Activated CD4-positive, alpha-beta T cell treated with anti-CD3 and anti-CD28 coated beads for 24 hours (primary cell): ENCODE results near the gene SPTLC3.
"Not testable (repeated sequence)": the region's sequence is repeated elsewhere in the genome, so short reads cannot be mapped to it uniquely, and the experiment has no call there.

Experiments used
- DNase-seq, 2 donors: peaks; one replicate each; pipeline ENCODE4 v3.0.0-alpha.2; 2020; ENCODE audit warnings: low read depth in 2 of 2

Gene SPTLC3

DNA sequence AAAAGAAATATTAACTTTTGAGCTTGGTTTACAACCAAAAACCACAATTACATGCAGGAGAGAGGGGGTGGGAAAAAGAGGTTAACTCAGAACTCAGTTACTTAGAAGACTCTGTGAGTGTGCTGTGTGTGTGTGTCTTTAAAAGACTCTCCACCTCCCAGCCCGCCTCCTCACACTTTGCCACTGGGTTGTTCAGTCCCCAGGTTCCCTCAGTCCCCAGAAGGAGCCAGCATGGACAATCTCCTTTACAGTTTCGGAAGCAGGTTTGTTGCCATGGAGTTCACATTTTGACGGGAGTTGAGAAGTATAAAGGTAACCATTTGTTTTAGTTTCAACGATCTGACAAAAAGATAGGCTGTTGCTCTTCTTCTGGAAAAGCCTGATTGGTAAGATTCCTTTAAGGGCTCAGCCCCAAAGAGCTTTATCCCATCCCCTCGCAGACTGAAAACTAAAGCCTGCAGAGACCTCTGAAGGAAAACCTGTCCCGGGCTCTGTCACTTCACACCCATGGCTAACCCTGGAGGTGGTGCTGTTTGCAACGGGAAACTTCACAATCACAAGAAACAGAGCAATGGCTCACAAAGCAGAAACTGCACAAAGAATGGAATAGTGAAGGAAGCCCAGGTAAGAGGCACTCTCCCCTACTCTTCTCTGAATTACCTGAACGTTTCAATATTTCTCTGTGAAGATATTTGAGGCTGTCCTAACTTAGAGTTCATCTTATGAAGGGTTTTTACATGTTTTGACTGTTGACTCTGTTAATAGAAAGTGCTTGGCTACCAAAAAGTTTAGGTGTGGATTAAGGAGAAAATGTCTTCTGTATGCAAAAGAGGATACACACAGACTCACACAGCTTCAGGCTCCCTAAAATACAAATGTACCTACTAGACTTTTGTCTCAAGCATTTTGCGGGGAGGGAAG, at the start of gene SPTLC3:
SPTLC3 (plus strand) TSS at position 212 of the 921 bp plus-strand sequence; CDS start at position 508, 296 bp downstream.
- no peak for DNase-seq

DNA sequence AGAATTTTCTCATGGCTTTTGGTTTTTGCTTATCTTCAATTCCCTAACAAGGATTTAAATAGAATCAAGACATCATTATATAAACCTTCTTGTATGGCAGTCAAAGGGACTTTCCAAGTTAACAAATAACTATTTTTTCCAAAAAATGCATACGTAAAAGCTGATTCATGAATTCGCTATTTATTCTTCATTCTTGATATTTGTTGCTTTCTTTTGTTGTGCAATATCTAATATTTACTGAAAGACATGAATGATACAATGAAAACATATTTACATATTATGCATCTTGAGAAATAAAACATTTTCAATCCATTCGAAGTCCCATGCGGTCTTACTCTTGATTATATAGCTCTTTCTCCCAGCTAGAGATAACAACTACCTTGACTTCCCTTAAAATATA, 47.0 kb upstream of the SPTLC3 start:
- DNase-seq: no peak

DNA sequence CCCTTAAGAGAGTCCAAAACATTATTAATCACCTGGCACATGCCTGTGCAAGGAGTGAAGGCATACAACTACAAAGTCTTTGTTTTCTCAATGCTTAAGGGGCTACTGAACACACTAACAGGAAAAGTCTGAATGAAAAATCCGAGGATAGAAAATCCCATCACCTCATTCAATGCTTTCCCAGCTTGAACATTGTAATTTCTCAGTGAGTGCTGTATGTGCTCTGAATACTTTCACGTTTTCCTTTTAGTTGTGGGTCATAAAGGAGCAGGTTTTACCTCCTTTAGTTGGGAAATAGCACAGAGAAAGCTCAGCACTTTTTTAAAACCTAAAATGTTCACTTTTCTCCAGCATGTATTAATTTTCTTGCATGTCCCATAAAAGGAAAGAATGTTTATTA, 45.9 kb upstream of the SPTLC3 start:
- DNase-seq: no peak

DNA sequence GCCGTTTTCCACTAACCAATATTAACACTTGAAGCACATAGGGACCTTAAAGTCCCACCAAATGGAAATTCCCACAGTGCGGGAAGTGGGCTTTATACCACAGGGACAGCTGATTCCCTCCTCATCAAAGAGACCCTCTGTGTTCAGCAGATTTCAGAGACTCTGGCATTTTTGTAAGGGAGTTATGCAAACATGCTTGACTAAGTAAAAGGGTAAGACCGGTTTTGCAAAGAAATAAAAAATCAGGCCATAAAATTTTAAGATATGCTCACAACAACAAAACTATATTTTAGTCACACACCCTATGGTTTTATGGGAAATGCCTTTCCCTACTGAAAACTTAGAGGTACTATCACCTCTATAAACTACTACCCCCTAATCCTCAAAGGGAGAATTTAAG, 45.4 kb upstream of the SPTLC3 start:
- no peak for DNase-seq

DNA sequence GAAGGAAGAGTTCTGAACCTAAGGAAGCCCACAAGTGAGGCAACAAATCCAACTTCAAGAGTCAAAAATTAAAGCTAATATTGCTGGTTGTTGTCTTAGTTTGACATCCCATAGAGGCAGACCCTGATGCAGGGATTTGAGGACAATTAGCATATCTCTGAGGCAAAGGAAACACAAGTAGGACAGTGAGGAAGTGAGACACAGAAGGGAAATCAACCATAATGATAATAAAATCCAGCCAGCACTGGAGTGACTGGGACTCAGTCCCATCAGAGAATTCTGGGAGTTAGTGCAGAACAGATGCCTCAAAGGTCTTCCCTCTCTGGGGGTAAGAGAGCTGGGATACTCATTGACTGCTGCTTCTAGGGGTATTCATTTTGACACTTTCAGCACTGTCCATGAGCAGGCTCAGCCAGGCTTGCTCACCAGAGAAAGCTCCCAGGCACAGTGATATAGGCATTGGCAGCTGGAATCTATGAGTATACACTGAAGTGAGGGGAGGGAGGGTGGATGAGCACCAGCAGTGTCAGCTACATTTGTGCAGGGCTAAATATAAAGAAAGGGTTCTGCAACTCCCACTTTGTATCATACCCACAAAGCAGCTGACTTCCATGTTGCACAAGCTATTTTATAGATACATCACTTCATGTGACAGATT, 43.4 kb upstream of the SPTLC3 start:
- DNase-seq: no peak

DNA sequence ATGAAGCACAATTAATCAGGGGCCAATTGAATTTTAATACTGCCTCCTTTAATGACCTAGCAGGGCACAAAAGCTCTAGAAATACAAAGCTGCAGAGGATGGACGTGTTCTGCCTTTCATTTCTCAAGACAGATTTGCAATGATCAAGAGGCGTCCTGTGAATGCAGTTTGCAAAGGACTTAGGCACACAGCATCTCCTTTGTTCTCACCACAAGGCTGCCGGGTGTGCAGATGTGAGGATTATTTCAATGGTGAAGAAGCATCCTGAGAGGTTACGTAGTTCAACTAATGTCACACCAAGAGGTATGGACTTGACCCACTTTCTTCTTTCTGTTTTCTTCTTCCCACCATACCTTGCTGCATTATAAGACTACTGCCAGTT, 42.9 kb upstream of the SPTLC3 start:
- DNase-seq: no peak

DNA sequence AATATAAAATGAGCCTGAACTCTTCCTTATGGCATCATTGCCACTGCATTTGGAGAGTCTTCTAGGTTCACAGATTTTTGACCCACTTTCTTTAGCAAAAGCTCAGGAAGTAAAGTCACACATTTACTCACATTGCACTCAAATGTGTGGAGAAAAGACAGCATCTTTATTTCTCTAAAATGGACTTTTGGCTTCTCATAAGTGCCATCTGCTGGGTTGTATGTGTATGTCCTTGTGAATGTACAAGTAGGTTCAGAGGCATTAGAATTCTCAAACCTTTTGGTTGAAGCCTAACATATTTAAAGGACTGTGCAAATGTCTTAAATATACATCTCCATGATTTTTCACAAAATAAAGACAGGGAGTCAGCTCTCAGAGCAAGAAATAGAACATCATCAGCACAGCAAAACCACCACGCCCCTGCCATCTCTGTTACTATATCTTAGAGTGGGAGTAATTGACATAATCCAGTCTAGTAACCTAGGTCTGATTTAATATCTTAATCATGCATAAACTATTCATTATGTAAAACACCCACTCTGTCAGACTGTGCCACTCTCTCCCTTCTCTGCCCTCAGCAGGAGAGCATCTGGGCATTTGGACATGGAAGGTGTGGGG, 42.2 kb upstream of the SPTLC3 start:
- DNase-seq: no peak

DNA sequence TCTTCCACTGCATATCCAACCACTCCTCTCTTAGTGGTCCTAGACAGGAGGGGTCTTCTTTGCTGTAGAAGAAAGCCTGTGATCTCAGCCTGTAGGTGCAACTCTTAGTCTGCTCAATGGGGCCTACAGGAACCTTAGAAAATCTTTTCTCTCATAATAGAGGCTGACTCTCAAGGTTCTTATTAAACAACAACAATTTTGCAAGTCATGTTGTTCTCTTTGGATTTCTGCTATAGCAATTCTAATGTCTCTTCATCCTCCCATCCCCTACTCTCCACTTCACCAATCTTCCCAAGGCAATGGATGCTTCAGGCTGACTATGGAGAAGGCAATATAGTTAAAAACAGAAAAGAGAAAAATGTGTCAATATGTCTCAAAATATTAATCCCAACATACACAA, 40.8 kb upstream of the SPTLC3 start:
- DNase-seq: no peak

DNA sequence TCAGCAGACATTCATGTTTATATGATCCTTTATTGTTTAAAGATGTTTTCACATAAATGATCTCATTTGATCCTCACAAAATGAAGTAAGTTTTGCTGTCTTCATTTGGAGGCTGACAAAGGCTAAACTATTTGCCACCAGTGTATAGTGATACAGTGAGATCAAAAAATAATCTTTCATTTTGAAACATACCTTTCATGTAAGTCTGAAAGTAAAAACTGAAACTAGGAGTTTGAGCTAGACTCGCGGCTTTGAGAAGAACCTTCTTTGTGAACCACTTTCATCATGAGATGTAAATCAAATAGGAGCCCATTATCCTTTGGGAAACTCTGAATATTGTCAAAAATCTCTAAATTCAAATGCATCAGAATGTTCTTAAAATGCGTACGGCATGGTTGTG, 40.3 kb upstream of the SPTLC3 start:
- no peak for DNase-seq

DNA sequence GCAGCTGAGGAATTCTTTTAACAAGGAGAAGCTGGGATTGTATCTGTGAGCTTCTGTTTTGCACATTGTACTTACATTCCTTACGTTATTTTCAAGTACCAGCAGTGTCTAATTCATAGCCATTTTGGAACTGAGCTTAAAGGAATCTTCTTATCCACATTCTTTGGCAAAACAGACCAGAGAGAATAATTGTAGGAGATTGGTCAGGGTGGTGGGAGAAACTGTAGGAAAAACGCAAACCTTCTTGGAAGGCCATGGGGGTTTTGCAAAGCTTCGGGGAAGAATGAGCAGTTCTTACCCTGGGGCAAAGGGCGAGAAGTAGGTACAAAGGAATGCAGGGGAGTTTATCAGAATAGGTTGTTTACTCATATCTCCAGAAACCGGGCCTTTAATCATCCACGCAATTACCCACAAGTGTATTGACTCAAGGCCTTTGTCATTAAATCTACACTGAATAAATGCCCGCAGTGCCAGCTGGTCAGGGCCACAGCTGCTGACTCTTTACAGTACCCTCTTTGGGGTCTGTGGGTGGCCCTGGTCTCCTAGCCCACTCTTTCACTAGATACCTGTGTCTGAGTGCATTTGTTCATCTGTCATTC, 39.6 kb upstream of the SPTLC3 start:
- no peak for DNase-seq

DNA sequence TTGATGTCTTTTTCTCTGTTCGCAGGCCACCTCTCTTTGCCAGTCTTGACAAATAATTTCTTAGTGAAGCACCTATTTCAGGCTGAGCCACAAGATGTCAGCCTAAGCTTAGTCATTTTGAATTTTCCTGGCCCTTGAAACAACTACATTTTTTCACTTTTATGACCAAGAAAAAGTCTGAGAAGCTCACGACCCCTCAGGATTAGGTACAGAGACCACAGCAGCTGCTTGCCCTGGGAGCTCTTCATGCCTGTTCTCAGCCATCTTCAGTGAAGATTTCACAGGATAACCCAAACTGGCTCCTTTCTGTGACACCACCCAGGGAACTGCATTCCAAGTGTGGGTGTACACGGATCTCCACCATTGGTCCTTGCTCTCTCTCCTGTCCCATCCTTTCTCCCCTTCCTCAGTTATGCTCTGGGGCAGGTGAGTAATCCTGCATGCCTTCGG, 38.4 kb upstream of the SPTLC3 start:
- no peak for DNase-seq

DNA sequence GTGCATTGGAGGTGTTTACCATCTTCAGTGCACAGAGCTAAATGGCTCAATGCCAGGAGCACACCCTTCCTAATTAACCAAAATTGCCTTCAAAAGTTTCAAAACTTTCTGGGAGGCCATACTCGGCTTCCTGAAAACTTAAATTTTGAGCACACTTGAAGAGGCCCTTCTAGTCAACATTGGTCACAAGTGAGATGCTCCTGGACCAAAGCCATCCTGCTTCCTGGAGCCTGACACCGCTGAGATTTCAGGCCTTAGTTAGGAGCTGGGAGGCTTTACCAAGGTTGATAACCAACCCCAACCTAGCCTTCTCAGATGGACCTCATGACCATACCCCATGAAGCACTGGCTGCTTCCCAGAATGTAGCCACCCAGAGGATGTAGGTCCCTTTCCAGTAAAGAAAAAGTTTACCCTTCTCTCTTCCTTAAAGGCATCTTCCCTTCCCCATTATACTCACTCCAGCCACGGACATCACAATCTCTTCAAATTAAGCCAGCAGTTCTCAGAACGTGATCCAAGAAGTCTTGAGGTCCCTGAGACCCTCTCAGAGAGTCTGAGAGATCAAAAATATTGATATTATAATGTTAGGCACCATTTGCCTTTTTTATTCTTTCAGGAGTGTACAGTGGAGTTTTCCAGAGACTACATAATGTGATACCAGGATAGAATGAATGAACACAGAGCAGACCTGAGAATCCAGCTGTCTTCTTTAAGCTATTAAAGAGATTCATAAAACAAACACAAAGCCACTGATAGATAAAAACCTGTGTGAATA, 32.8 kb upstream of the SPTLC3 start:
- DNase-seq: no peak

DNA sequence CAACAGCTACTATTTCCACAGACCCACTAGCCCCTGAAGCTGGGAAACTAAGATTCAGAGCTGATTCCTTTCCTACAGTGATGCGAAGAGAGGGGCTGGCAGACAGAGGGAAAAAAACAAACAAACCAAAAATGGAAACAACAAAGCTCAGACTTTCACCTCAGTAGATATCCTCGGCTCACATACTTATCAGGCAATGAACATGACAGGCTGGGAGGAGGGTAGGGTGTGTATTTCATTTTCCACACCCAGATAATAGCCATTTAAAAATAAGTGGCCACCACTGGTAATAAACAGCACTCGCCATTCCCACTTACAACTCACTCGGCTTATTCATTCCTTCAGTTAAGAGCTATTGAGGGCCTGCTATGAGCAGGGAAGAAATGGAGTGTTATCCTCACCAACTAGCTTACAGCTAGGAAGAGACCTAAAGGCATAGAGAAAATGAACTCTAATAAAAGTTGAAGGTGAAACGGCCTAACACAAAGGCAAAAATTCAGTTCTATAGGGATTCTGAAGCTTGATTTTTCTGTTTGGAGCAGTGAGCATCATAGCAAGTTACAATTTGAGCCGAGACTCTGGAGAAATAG, 32.0 kb upstream of the SPTLC3 start:
- no peak for DNase-seq

DNA sequence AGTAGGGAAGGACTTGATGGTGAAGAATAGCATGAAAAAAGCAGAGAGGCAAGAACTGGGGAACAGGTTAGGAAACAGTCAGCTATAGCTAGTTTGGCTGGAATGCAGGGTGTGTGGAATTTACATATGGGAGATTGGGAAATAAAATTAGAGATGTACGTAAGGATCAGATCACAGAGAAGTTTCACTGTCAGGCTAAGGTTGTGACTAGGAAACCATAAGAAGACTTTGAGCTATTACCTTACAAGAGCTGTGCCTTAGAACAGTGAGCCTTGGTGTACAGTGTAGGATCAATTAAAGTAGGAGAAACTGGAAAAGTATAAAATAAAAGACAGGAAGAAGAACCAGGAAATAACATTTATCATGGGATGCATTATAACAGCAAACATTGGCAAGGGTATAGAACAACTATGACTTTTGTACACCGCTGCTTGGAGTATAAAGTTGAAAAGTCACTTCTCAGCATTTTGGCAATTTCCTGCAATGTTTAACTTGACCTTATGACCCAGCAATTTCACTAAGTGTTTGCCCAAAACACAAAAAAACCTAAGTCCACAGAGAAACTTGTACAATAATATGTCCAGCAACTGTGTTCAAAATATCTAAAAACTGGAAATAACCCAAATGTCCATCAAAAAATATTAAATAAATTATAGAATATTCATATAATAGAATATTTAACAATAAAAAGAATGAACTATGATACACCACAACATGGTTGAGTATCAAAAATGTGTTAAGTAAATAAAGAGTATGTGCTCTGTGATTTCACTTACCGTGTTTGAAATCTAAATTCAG, 31.2 kb upstream of the SPTLC3 start:
- DNase-seq: no peak

DNA sequence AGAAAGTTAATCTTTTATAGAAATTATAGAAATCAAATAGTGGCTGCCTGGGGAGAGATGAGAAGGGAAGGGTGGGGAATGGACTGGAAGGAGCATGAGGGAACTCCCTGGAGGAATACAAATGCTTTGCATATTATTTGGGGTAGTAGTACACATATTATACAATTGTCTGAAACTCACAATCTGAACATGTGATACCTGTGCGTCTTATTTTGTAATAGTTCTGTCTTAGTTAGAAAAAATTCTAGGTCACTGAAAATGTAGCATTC, 30.7 kb upstream of the SPTLC3 start:
- no peak for DNase-seq

DNA sequence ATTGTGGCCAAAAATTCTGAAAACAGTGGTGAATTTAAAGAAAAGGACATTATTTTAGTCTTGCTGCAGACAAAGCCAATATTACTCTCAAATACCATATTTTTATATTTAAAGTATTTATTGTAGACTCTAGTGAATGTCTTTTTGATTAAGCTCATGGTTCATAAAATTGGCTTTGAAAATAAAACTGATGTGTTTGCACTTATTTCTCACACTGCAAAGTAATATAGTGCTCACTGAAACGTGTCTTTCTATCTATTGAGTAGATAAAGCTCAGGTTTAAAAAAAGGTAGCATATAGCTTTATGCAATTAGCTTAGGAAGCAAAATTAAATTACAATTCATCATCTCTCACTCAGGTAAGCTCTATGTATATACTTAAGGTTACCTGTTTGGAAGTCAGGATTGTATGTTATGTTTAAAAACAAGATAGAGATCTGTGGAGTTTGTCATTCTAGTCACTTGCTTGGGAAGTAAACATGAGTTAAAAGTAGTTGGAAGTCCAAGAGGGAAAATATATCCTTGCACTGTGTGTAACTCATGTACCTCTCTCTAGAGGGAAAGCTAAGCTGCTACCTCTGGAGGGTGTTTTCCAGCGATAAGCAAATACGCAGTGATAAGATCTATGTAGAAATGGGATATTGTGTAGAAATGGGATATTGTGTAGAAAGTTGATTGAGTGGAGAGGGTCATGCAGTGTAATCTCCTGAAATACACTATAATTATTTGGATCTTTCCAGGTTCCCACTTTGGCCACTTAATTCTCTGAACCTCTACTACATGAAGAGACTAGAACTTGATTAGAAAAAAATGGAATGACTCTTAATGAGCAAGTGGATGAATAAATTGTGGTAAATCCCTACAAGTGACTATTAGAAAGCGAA, 29.9 kb upstream of the SPTLC3 start:
- no peak for DNase-seq

DNA sequence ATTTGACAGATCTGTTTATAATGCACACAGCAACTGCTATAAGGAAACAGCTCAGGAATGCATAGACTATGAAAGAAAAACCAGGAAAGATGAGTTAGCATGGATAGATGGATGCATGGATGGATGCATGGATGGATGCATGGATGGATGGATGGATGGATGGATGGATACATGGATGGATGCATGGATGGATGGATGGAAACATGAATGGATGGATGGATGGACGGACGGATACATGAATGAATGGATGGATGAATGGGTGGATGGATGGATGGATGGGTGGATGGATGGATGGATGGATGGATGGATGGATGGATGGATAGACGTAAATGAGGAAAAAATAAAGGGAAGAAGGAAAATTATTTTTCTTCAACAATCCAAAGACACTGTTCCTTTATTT, 29.1 kb upstream of the SPTLC3 start:
- DNase-seq: not testable (repeated sequence)

DNA sequence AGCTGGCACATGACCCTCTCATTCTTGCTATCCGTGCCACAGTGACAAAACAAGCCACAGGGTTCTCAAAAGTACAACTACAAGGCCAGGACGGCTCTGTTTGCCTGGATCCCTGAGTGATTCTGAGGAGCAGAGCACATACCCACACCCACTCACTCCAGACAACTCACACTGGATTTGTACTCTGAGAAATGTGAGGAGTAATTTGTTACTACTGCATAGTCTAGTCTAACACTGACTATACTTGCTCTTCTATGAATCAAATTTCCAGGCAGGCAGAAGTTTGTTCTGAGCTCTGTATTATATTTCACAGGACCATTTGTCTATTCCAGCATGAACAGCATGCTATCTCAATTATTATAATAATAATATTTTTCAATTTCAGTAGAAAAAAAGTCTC, 26.7 kb upstream of the SPTLC3 start:
- DNase-seq: no peak

DNA sequence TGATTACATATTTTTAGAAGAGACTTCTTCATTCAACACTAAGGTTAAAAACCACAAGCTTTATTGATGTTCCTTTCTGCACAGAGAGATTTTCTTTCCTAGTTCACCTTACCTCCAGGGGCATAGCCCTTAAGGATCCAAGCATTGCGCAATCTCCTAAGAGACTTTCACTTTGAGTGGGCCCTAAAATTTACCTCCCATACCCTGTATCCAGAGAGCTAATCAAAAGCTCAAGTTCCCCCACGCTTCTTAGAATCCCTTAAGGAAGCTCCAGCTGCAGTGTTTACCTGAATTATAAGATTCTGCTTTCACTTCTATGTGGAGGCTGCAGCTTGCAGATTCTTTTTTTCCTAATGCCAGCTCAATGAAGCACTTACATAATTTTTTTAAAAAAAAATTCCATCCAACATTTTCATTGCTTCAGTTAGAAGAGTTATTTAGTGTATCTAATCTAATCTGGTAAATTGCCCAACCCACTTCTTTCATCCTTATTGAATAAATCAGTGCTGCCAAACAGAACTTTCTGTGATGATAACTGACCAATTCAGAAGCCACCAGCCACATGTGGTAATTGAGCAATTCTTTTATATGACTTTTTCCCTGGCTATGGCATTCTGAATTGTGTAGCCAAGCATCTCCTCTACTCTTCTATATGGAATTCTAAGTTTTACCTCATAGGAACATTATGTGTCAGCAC, 24.6 kb upstream of the SPTLC3 start:
- no peak for DNase-seq
